DMS 273 (cell line): ENCODE data around the gene HSP90AB1.

Experiments used
- DNase-seq: peaks from one replicate; lab custom pipeline; 2025; ENCODE audit not compliant: unreplicated experiment; lab: John Stamatoyannopoulos, UW

Gene HSP90AB1

DNA sequence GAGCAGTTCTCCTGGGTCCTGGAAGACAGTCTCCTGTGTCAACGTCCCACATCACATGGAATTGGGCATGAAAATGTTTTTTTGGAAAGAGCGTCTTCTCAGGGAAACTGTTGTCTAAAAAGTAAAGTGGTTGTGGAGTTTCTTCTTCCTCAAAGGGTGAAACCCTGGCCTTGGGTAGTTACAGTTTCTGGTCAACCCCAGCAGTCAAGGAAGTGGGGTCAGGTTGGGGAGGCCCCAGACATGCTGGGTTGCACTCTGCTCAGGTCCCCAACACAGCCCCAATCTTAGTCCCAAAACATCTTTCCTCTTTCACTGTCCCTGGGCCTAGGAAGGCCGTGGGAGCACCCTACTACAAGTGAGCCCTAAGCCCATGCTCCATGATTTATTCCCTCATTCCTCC, 19.4 kb downstream of the HSP90AB1 start:
- no peak for DNase-seq

DNA sequence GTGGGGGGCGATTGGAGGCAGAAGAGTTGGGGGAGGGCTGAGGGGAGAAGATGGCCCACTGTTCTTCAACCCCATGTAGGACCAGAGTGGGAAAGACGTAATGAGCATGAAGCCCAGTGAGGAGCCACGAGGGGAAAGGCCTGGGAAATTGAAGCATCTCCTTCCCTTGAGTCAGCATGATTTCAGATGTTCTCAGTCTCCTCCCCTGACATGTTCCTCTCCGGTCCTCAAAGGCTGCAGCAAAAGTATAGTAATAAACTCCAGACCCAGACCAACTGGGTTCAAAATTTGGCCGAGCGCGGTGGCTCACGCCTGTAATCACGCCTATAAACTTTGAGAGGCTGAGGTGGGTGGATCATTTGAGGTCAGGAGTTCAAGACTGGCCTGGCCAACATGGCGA, 20.4 kb downstream of the HSP90AB1 start:
- DNase-seq: no peak

DNA sequence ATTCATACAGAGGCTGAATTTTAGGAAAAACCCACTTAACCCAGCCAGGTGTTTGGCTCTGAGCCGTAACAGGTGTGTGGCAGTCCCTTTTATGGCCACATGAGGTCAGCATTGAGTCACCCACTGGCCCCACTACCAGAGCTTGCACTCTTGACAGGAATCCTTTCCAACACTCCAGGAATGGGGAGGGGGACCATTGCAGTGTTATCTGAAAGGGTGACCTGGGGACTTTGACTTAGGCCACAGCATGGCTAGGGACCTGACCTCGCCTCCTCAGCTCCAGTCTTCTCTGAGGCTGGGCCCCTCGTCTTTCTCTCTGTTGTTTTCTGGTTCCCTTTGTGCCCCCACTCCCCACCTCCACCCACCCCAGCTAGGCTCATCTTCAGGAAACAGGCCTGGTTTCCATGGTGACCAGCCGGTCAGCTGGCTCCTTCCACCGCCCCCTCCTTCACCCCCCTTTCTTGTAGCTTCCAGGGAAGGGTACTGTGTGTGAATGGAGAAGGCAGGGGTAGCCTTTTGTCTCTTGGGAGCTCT, 21.3 kb downstream of the HSP90AB1 start:
- DNase-seq: peak; percentile 81

DNA sequence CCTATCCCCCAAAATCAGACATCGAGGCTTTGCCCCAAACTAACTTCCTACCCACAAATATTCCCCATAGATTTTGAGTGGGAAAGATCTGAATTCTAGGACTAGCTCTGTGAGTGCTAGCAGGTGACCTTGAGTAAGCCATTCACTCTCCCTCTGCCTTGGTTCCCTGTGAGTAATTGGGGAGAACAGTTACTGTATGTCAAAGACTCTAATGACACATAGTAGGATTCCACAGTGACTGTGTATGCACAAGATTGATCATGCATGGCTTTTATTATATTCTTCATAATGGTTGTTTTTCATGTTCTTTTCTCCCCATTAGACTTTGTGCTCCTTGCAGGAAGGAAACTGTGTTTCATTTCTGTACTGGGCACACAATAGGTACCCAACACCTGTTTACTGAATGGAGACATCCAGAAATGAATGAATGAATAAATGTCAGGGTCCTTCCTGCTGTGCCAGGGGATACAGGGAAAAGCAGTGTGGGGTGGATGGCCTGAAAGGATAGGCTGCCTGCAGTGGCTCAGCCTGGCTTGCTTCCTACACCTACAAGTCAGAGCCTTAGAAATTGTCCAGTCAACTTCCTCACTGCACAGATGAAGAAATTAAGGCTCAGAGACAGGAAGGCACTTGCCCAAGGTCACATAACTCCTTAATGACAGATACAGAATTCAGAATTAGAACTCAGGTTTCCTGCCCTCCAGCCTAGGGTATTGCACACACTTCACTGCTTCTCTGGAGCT, 22.4 kb downstream of the HSP90AB1 start:
- DNase-seq: no peak

DNA sequence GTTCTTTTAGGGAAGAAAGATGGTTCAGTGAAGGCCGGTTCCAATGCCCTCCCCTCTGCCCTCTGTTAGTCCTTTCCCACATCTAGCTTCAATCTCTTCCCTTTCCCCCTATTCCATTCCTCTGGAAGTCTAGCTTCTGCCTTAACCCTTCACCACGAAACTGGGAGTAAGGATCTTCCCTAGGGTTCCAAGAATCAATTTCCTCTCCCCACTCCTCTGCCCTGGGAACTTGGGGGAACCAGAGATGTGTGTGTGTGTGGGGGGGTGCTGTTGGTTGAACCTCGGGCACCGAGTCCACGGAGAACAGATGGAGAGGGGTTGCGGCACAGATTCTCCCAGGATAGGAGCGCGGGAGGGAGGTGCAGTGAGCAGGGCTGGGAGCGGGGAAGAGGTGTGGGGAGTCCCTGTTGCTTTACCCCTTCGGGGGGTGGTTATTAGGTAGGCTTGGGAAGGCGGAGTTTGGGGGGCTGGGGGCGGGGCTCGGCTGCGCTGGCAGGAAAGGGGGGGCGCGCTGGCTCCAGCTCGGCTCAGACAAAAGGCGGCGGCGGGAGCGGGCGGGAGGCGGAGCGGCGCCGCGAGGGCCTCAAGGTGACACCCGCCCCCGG, 23.1 kb downstream of the HSP90AB1 start, which contains the start of gene TMEM151B:
Gene TMEM151B (plus strand): TSS at position 530 of the 605 bp plus-strand sequence. CDS start 293 bp downstream, outside the sequence.
- peak; percentile 70 for DNase-seq

DNA sequence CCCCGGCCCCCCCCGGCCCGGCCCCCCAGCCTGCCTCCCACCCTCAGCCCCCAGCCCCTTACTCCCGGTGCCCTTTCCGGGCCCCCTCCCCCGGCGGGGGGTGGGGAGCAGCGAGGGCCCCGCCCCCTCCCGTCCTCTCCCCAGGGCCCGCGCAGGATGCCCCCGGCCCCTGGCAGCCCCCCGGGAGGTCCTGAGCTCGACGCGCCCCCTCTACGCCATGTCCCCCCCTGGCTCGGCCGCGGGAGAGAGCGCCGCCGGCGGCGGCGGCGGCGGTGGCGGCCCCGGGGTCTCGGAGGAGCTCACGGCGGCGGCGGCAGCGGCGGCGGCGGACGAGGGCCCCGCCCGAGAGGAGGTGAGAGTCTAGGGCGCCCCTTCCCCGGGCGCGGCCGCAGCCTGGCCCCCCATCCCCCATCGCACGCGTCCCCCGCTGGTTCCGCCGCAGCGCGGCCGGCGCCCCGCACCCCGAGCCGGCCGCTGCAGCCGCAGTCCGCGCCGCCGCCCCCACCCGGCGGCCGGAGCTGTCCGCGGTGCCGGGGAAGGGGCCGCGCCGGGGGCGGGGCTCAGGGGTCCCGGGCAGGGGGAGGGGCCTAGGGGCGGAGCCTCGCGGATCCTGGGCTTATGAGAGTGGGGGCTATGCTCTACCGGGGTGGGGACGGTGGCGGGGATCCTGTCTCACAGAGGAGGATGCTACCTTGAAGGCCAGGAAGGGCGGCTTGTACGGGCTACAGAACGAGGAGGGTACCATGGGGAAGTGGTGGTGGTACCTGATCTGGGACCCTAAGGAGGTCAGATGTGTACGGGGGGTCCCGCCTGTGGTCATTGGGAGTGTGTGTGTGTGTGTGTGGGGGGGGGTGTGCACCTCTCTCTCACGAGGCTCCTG, 23.9 kb downstream of the HSP90AB1 start:
- no peak for DNase-seq

DNA sequence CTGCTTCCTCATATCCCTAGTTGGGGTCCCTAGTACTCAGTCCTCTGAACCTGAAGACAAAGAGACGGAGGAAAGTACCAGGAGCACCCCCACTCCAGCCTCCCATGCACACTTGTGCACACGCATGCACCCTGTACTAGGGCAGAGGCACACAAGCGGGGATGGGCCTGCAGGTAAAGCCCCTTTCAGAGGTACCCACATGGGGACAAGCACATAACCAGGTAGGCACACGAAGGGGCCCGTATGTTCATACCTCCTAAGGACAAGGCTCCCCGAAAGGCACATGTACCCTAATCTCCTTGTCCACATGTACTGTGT, 24.5 kb downstream of the HSP90AB1 start:
- DNase-seq: no peak

DNA sequence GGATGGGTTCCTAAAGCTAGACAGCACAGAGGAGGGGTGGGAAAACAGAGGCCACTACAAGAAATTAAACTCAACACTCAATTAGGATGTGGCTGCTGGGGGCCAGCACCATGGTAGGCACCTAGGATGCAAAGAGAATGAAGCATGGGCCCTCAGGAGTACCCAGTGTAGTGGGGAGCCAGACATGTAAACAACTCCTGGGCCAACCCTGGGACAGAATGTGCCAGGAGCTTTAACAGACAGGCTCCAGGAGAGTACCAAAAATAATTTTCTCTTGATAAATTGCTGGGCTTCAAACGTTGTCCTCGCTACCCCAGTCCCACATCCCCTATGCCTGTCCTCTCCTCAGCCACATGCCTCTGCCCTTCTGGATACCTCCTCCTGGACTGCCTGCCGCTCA, 25.0 kb downstream of the HSP90AB1 start:
- no peak for DNase-seq

DNA sequence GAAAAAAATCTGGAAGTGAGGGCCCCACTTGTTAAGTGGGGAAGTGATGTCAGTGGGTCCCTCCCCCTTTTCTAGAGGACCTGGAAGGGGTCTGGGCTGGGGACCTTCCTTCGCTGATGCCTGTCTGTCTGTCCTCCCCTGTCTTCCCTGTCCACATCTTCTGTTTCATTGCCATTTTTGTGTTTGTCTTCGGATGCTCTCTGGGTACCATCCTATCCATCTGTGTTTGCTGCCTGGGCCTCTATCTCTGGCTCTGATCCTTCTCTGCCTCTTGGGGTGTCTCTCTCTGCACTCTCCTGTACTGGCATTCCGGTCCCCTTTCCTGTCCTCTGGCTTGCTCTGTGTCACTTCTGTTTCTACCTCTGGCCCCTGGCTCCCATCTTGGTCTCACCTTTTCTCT, 25.6 kb downstream of the HSP90AB1 start:
- no peak for DNase-seq

DNA sequence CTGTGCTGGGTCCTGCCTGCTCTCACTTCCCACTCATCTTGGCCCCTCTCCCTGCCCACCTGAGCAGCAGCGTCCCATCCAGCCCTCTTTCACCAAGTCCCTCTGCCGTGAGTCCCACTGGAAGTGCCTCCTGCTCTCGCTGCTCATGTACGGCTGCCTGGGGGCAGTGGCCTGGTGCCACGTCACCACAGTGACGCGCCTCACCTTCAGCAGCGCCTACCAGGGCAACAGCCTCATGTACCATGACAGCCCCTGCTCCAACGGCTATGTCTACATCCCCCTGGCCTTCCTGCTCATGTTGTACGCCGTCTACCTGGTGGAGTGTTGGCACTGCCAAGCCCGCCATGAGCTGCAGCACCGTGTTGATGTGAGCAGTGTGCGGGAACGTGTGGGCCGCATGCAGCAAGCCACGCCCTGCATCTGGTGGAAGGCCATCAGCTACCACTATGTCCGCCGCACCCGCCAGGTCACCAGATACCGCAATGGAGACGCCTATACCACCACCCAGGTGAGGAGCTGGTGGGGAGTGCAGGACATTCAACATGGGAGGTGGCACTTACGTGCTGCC, 26.2 kb downstream of the HSP90AB1 start:
- DNase-seq: no peak

DNA sequence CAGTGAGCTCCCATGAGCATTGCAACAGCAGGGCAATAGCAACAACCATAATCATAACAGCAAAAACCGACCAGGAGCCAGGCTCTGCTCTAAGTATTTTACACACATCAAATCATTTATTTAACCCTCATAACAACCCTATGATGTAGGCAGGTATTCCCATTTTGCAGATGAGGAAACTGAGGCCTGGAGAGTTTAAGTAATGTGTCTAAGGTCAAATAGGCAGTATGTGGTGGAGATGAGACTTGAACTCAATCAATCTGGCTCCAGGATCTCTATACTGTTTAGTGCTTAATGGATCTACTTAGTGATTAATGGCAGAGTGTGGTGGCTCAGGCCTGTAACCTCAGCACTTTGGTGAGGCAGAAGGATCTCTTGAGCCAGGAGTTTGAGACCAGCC, 26.7 kb downstream of the HSP90AB1 start:
- no peak for DNase-seq

DNA sequence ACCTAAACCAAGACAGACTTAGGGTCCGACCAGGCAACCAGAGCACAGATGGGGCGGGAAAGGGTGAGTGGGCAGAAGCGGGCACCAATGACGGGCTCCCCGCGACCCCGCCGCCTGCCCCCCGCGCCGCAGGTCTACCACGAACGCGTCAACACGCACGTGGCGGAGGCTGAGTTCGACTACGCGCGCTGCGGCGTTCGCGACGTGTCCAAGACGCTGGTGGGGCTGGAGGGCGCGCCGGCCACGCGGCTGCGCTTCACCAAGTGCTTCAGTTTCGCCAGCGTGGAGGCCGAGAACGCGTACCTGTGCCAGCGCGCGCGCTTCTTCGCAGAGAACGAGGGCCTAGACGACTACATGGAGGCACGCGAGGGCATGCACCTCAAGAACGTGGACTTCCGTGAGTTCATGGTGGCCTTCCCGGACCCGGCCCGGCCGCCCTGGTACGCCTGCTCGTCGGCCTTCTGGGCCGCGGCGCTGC, 28.4 kb downstream of the HSP90AB1 start:
- DNase-seq: no peak

DNA sequence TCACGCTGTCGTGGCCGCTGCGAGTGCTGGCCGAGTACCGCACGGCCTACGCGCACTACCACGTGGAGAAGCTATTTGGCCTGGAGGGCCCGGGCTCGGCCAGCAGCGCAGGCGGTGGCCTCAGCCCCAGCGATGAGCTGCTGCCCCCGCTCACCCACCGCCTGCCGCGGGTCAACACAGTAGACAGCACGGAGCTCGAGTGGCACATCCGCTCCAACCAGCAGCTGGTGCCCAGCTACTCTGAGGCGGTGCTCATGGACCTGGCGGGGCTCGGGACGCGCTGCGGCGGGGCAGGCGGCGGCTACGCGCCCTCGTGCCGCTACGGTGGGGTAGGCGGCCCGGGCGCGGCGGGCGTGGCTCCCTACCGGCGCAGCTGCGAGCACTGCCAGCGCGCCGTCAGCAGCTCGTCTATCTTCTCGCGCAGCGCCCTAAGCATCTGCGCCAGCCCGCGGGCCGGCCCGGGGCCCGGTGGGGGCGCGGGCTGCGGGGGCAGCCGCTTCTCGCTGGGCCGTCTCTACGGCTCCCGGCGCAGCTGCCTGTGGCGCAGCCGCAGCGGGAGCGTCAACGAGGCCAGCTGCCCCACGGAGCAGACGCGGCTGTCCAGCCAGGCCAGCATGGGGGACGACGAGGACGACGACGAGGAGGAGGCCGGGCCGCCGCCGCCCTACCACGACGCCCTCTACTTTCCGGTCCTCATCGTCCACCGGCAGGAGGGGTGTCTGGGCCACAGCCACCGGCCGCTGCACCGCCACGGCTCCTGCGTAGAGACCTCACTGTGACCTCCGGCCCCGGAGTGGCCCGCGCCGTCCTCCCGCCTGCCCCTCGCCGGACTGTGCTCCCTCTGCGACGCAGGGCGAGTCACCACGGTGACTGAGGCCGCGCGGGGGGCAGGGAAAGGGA, 29.1 kb downstream of the HSP90AB1 start:
- DNase-seq: no peak

DNA sequence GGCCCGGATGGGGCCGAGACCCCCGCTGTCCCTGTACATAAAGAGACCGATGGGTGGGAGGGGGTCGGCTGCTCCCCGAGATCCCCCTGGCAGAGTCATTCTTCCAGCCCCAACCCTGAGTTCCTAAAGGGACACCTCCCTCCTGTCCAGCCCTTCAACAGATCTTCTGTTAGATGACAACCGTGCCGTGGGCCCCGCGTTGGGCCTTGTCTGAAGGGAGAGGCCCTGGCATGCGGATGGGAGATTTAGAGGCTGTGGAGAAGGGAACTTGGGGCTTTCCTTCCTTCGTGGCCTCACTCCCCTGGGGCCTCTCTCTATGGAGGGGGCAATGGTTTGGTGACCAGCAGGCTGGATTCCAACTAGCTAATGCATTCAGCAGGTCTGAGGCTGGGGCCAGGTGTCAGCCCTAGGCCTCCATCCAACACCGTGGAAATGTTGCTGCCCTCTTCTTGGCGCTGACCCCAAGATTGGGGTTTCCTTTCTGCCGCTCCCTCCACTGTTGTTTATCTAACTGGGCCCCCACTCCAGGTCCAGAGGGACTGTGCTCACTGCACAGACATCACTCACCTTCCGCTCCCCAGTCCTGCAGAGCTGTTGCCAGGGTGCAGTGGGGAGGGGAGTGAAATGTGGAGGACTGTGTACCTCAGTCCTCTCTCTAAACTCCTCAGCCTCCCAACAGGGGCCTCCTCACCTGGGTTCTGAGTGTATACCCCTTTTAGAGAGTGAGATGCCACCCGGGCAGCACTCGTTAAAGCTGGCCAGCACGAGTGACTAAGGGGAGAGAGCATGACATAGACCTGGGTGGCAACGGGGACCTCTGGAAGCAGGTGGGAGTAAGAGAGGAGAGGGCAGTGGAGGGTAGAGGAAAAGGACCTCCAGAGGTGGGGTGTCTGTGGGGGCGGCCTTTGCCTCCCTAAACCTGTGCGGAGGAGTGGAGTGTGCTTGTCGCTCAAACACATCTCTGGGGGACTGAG, 30.1 kb downstream of the HSP90AB1 start:
- DNase-seq: no peak

DNA sequence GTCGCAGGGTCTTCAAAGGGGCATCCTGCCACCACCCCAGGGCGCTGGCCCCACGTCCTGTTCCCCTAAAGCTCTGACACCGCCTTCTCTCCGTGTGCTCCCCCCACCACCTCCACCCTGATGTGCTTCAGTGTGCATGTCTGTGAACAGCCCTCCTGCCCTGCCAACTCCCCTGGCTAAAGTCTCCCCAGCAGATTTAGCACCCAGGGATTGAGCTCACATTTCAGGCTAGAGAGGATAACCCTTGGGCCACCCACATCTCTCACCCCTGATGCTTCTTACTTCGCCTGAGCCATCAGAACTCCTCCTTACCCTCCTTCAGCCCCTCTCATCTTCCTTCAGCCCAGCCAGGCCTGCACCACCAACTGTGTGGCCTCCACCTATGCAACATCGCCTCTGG, 30.9 kb downstream of the HSP90AB1 start:
- DNase-seq: no peak

DNA sequence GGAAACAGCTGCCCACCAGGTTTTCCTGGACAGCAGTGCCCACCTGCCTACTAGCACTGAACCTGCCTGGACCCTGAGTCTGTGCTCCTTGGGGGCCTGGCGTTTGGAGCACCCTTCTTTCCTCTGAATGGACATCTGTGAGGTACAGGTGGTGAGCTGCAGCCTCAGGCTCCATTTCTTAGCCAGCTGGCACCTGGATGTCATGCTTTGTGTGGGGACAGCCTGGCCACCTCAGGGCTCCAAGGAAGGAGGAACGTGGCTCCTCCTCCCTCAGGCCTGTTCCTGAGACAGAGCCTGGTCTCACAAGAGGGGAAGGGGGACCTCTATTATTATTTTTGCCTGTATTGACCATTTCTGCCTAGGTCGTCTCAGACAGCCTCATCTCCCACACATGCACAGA, 31.4 kb downstream of the HSP90AB1 start:
- DNase-seq: no peak

DNA sequence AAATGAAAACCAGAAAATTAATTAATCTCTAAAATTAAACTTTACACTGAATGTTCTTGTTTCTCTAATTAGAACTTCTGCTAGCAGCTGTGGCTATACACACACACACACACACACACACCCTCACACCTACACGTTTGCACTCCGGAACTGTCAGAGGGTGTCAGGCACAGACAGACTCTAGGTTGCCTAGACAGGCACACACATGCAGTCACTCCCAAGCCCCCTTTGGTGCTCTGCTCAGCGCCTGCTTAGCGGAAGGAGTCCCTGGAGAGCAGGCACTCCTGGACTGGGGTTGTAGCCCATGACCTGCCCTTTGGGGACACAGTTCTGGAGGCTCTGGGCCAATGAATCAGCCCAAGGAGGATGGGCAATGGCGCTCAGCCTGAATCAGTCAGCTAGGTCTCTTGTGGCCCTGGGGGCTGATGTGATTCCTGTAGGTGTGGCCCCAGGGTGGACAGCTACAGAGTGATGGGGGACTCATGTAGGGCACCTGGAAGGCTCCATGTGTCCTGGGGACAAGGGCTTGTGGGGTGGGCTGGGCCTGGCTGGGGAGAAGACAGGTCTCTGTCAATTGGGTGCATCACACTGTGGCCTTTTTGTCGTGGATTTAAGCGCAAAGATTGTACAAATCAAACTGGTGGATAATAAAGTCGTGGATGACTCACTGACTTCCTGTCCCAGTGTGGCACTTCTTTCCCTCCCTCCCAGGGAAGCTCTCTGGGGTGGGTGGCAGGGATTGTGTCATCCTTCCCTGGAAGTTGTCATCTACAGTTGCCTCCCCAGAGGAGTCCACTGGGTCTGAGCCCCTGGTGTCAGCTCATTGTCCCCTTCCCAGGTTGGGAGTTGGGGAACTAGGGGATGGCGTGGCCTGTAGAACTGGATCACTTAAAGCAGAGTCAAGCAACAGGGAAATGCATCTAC, 32.1 kb downstream of the HSP90AB1 start:
- DNase-seq: no peak

DNA sequence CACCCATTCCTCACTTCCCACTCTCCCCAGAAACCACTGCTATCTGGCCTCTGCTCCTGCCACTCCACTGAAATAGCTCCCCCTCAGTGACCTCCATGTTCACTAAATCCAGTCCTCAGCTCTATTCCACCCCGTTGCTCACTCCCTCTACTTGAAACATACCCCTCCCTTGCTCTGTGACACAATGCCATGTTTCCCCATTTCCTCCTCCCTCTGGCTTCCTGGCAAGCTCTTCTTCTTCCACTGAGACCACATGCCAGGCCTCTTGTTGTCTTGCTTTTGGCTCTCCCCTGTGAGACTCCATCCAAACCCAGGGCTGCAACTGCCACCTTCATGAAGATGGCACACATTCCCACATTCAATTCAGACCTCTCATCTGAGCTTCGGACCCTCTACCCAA, 37.2 kb downstream of the HSP90AB1 start:
- DNase-seq: no peak
